22Rv1 (cell line): ENCODE data around the gene SLC35A5.

Experiments used
- CTCF ChIP-seq: fragments of 450-650 bp; IDR thresholded peaks from 2 replicates; pipeline ENCODE4 v1.5.1; 2017; ENCODE audit warnings: mild to moderate bottlenecking
- ZFX ChIP-seq: fragments of 450-650 bp; IDR thresholded peaks from 2 replicates; pipeline ENCODE4 v1.6.1; 2017; ENCODE audit warnings: antibody characterized with exemption, borderline replicate concordance

- TF ChIP-seq CTCF (no peak), ZFX (no peak)
These were observed 436 bp upstream of the SLC35A5 start for GRCh38 chr3:112561484-112561733.
